GM12878 (cell line): ENCODE results near the gene OPCML. TPM values are rescaled to one million over a fixed set of nuclear protein-coding genes. Genes with fewer than 3 reads are reported as not detected.

Source experiments
- ATAC-seq: fragments of 200-7000 bp; cut with Tn5 transposase; 3 replicates; pipeline ENCODE4 v1.9.1; 2020; ENCODE audit warnings: mild to moderate bottlenecking, moderate library complexity
- BruUV-seq: library from RNA; stranded (reverse); fragments of 400-500 nt; replicated peaks from 2 replicates; lab custom pipeline; 2021; lab: Mats Ljungman, UMichigan
- CTCF ChIA-PET: fragments of 300-600 bp; sonication (Branson Sonifier 250); formaldehyde crosslinking; extraction: SDS; loops from one replicate; lab custom pipeline; 2021; ENCODE audit warnings: inconsistent platforms; lab: Yijun Ruan, JAX
- POLR2A ChIA-PET: fragments of 350-600 bp; formaldehyde crosslinking; extraction: SDS; loops from one replicate; lab custom pipeline; 2021; ENCODE audit warnings: inconsistent platforms; lab: Charles Lee
- RAD21 ChIA-PET: fragments of 300-600 bp; sonication (Branson Sonifier 250); formaldehyde crosslinking; loops from one replicate; lab custom pipeline; 2023; ENCODE audit warnings: antibody characterized with exemption; ENCODE audit not compliant: unreplicated experiment; lab: Charles Lee
- SMC1A ChIA-PET: fragments of 300-600 bp; sonication (Branson Sonifier 250); formaldehyde crosslinking; loops from one replicate; lab custom pipeline; 2023; ENCODE audit not compliant: unreplicated experiment, uncharacterized antibody; lab: Charles Lee
- DNase-seq: peaks from one replicate; pipeline ENCODE4 v3.0.0-alpha.2; 2011; ENCODE audit warnings: low read depth, low spot score
- FAIRE-seq: peaks from 3 replicates; lab custom pipeline; 2011; peaks lifted over from hg19 to GRCh38; lab: Jason Lieb, UNC
- H2AFZ ChIP-seq: 2 replicates; pipeline ENCODE4 v1.6.0; 2011; ENCODE audit warnings: low read depth, low read length, control low read depth; ENCODE audit not compliant: control insufficient read depth
- H3K27ac ChIP-seq: 2 replicates; pipeline ENCODE4 v1.5.1; 2011; ENCODE audit warnings: control low read depth; ENCODE audit not compliant: control insufficient read depth, insufficient read depth
- H3K27me3 ChIP-seq, 2 experiments: replicated peaks in 1 of 2; 2 replicates each; pipeline versions ENCODE4 v1.6.0 to v1.6.1; 2011; ENCODE audit warnings: low read length in 1 of 2; ENCODE audit not compliant: control insufficient read depth in 2 of 2, insufficient read depth in 2 of 2
- H3K36me3 ChIP-seq, 2 experiments: 2 replicates each; pipeline ENCODE4 v1.5.1; 2011; ENCODE audit warnings: low read length in 1 of 2; ENCODE audit not compliant: control insufficient read depth in 2 of 2, insufficient read depth in 2 of 2
- H3K4me1 ChIP-seq: 2 replicates; pipeline ENCODE4 v1.6.1; 2011; ENCODE audit warnings: mild to moderate bottlenecking, low read length, moderate library complexity, mixed read lengths; ENCODE audit not compliant: control insufficient read depth, insufficient read depth
- H3K4me2 ChIP-seq: 2 replicates; pipeline ENCODE4 v1.6.0; 2011; ENCODE audit warnings: control low read depth; ENCODE audit not compliant: control insufficient read depth, insufficient read depth
- H3K4me3 ChIP-seq: fragments of 200-600 bp; sonication (generic); 2 replicates; pipeline ENCODE4 v1.5.1; 2016
- H3K79me2 ChIP-seq: 2 replicates; pipeline ENCODE4 v1.6.0; 2011; ENCODE audit warnings: low read length; ENCODE audit not compliant: control insufficient read depth, insufficient read depth
- H3K9ac ChIP-seq: 2 replicates; pipeline ENCODE4 v1.8.0; 2011; ENCODE audit warnings: low read length, control low read depth, mixed read lengths; ENCODE audit not compliant: control insufficient read depth, insufficient read depth
- H3K9me3 ChIP-seq: replicated peaks from 3 replicates; pipeline ENCODE4 v1.5.1; 2011; ENCODE audit warnings: mild to moderate bottlenecking, low read length; ENCODE audit not compliant: control insufficient read depth, insufficient read depth
- H4K20me1 ChIP-seq: 2 replicates; pipeline ENCODE4 v1.6.0; 2011; ENCODE audit not compliant: control insufficient read depth, insufficient read depth
- BACH1 ChIP-seq: fragments of 450-650 bp; IDR thresholded peaks from 2 replicates; pipeline ENCODE4 v1.6.1; 2017; ENCODE audit warnings: mild to moderate bottlenecking, borderline replicate concordance
- CHD2 ChIP-seq: IDR thresholded peaks from 2 replicates; pipeline ENCODE4 v1.6.1; 2011; ENCODE audit warnings: low read depth, low read length, improper control_type of control experiment, borderline replicate concordance
- FOXK2 ChIP-seq: fragments of 450-650 bp; IDR thresholded peaks from 2 replicates; pipeline ENCODE4 v1.6.1; 2017; ENCODE audit warnings: mild to moderate bottlenecking, moderate library complexity
- IKZF1 ChIP-seq: fragments of 450-650 bp; conservative IDR thresholded peaks from 2 replicates; pipeline ENCODE4 v1.6.1; 2017; ENCODE audit warnings: antibody characterized with exemption, mild to moderate bottlenecking
- KAT2A ChIP-seq: conservative IDR thresholded peaks from 2 replicates; pipeline ENCODE4 v1.6.1; 2011; ENCODE audit warnings: low read depth, low read length; ENCODE audit not compliant: control insufficient read depth
- MTA2 ChIP-seq: fragments of 450-650 bp; IDR thresholded peaks from 2 replicates; pipeline ENCODE4 v1.6.1; 2016; ENCODE audit warnings: low read depth, mild to moderate bottlenecking, moderate library complexity
- MYB ChIP-seq: fragments of 150-350 bp; IDR thresholded peaks from 2 replicates; pipeline ENCODE4 v1.6.1; 2014; ENCODE audit warnings: mild to moderate bottlenecking, low read depth, low read length, borderline replicate concordance
- NRF1 ChIP-seq: conservative IDR thresholded peaks from 2 replicates; pipeline ENCODE4 v1.6.1; 2011; ENCODE audit warnings: mild to moderate bottlenecking, low read depth, low read length, improper control_type of control experiment
- RAD51 ChIP-seq: fragments of 450-650 bp; IDR thresholded peaks from 2 replicates; pipeline ENCODE4 v1.6.1; 2016; ENCODE audit warnings: moderate library complexity, mild to moderate bottlenecking, inconsistent platforms
- SMAD1 ChIP-seq: fragments of 450-650 bp; IDR thresholded peaks from 2 replicates; pipeline ENCODE4 v1.6.1; 2018; ENCODE audit warnings: mild to moderate bottlenecking, low read depth; ENCODE audit not compliant: partially characterized antibody
- SMAD5 ChIP-seq: IDR thresholded peaks from 2 replicates; pipeline ENCODE4 v1.6.1; 2016; ENCODE audit warnings: antibody characterized with exemption, low read depth
- SMARCA5 ChIP-seq: fragments of 450-650 bp; IDR thresholded peaks from 2 replicates; pipeline ENCODE4 v1.6.1; 2017; ENCODE audit warnings: mild to moderate bottlenecking
- SMC3 ChIP-seq: IDR thresholded peaks from 2 replicates; pipeline ENCODE4 v1.6.1; 2011; ENCODE audit warnings: low read length, improper control_type of control experiment, borderline replicate concordance
- SREBF2 ChIP-seq: IDR thresholded peaks from 2 replicates; pipeline ENCODE4 v1.6.1; 2012; ENCODE audit warnings: mild to moderate bottlenecking, low read length
- SUZ12 ChIP-seq: fragments of 200-600 bp; sonication (generic); IDR thresholded peaks from one replicate; pipeline ENCODE4 v1.6.1; 2018; ENCODE audit warnings: antibody characterized with exemption, mild to moderate bottlenecking; ENCODE audit not compliant: unreplicated experiment
- TBL1XR1 ChIP-seq: IDR thresholded peaks from 2 replicates; pipeline ENCODE4 v1.6.1; 2012; ENCODE audit warnings: low read depth, low read length, improper control_type of control experiment
- WGBS: methylation state at CpG from one replicate; pipeline ENCODE4 v1.1.6; 2016; ENCODE audit warnings: low lambda C conversion rate; ENCODE audit not compliant: insufficient replicate concordance, insufficient coverage; ENCODE audit errors: missing lambda C conversion rate; 5-methylcytosine and 5-hydroxymethylcytosine counted together
- in situ Hi-C: fragments of 300-500 bp; cut with MboI; formaldehyde crosslinking; loops from 9 replicates; pipeline ENCODE4 v1.14.3; 2018; ENCODE audit warnings: mixed read lengths
- intact Hi-C: fragments of 100-400 bp; cut with micrococcal nuclease; formaldehyde crosslinking; loops from one replicate; pipeline ENCODE4 v1.14.2; 2022; ENCODE audit not compliant: unreplicated experiment
- polyA plus RNA-seq, 11 experiments: library from polyadenylated mRNA; depleted of rRNA in 4 of 11; unstranded in 6 of 11; stranded (reverse) in 5 of 11; fragments of >200 nt; fragmentation: Nextera tagmentation in 4 of 11; fragmentation: Illumina TruSeq in 1 of 11; extraction: Ambion mirVana in 4 of 11; extraction: Trizol in 1 of 11; gene quantifications; 1 replicate in 1 of 11; 2 replicates in 10 of 11; pipeline versions ENCODE4 v1.2.1 to v1.2.3, GENCODE V29; 2011 to 2016; ENCODE audit warnings: inconsistent platforms in 2 of 11, missing spikeins in 2 of 11, low read depth in 1 of 11
- total RNA-seq, 4 experiments: library from RNA; depleted of rRNA in 3 of 4; stranded (reverse); fragments of >200 nt in 3 of 4; fragmentation: Illumina TruSeq in 1 of 4; extraction: Trizol in 1 of 4; gene quantifications; 2 replicates each; pipeline versions ENCODE4 v1.2.1 to v1.2.3, GENCODE V29; 2013 to 2021
- TF ChIP-seq, protein P1 (sequence below): IDR thresholded peaks from 2 replicates; pipeline ENCODE4 v1.6.1; 2011; ENCODE audit warnings: low read depth, mild to moderate bottlenecking, low read length, moderate library complexity, borderline replicate concordance; ENCODE audit errors: extremely low read depth
- TF ChIP-seq, protein P2 (sequence below): IDR thresholded peaks from 2 replicates; pipeline ENCODE4 v1.6.1; 2012; ENCODE audit warnings: low read depth, low read length, improper control_type of control experiment
- TF ChIP-seq, protein P3 (sequence below): IDR thresholded peaks from 2 replicates; pipeline ENCODE4 v1.6.1; 2012; ENCODE audit warnings: improper control_type of control experiment, low read depth, low read length; ENCODE audit not compliant: insufficient replicate concordance

The OPCML gene
- total and polyA plus RNA-seq, 10 of the 15 experiments (the other 5 are each of a cell fraction or from before 2014, with no cell fraction given), result 0.84 TPM; not detected in 9

DNA sequence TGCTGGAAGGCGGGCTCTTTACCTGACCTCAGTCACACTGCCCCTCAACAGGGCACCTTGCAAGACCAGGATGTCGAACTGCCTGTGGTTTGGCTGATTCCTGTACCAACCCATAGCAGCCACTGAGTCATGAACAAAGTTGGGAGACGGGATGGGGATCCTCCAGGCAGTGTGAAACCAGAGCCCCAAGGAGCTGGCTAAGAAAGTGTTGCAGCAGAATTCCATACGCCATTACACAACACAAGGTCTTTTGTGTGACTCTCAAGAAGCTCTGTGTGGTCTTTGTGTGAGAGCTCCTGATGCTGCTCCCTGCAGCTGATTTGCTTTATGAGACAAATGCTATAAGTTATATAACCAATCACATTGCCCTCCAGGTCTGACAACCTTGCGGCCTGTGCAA lies 617.7 kb downstream of the OPCML start:
- no peak overlapping the region for H2AFZ ChIP-seq
- ChIA-PET POLR2A (no interaction called here), RAD21 (no interaction called here), CTCF (no interaction called here), SMC1A (no interaction called here)
- no peak overlapping the region for H3K9ac ChIP-seq
- no TSS peak for BruUV-seq
- no peak for DNase-seq
- H4K20me1 ChIP-seq, result no peaks in the 10 kb centered on the region
- ATAC-seq, result no peak
- in situ Hi-C loops (no loop called here), intact Hi-C loops (no loop called here)
- no peak for FAIRE-seq
- H3K36me3 ChIP-seq, result no peaks in the 10 kb centered on the region
- H3K9me3 ChIP-seq, result no peaks in the 10 kb centered on the region
- H3K4me2 ChIP-seq, result no peak overlapping the region
- H3K79me2 ChIP-seq, result no peaks in the 10 kb centered on the region
- H3K4me1 ChIP-seq, result no peaks in the 10 kb centered on the region
- H3K27ac ChIP-seq, result no peak overlapping the region
- 41% methylated on average over 5 of the region's 5 CpGs for WGBS
- no peak overlapping the region for H3K4me3 ChIP-seq
- TF ChIP-seq MTA2 (no peak), CHD2 (no peak), SUZ12 (no peak), SREBF2 (no peak), MYB (no peak), SMAD5 (no peak), KAT2A (no peak), BACH1 (no peak), RAD51 (no peak), NRF1 (no peak), IKZF1 (no peak), TBL1XR1 (no peak), FOXK2 (no peak), SMC3 (no peak), SMARCA5 (no peak), SMAD1 (no peak)
- TF ChIP-seq, protein P1, sequence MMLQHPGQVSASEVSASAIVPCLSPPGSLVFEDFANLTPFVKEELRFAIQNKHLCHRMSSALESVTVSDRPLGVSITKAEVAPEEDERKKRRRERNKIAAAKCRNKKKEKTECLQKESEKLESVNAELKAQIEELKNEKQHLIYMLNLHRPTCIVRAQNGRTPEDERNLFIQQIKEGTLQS, result no peak
- TF ChIP-seq, protein P2, sequence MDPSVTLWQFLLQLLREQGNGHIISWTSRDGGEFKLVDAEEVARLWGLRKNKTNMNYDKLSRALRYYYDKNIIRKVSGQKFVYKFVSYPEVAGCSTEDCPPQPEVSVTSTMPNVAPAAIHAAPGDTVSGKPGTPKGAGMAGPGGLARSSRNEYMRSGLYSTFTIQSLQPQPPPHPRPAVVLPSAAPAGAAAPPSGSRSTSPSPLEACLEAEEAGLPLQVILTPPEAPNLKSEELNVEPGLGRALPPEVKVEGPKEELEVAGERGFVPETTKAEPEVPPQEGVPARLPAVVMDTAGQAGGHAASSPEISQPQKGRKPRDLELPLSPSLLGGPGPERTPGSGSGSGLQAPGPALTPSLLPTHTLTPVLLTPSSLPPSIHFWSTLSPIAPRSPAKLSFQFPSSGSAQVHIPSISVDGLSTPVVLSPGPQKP, result no peak
- TF ChIP-seq, protein P3, sequence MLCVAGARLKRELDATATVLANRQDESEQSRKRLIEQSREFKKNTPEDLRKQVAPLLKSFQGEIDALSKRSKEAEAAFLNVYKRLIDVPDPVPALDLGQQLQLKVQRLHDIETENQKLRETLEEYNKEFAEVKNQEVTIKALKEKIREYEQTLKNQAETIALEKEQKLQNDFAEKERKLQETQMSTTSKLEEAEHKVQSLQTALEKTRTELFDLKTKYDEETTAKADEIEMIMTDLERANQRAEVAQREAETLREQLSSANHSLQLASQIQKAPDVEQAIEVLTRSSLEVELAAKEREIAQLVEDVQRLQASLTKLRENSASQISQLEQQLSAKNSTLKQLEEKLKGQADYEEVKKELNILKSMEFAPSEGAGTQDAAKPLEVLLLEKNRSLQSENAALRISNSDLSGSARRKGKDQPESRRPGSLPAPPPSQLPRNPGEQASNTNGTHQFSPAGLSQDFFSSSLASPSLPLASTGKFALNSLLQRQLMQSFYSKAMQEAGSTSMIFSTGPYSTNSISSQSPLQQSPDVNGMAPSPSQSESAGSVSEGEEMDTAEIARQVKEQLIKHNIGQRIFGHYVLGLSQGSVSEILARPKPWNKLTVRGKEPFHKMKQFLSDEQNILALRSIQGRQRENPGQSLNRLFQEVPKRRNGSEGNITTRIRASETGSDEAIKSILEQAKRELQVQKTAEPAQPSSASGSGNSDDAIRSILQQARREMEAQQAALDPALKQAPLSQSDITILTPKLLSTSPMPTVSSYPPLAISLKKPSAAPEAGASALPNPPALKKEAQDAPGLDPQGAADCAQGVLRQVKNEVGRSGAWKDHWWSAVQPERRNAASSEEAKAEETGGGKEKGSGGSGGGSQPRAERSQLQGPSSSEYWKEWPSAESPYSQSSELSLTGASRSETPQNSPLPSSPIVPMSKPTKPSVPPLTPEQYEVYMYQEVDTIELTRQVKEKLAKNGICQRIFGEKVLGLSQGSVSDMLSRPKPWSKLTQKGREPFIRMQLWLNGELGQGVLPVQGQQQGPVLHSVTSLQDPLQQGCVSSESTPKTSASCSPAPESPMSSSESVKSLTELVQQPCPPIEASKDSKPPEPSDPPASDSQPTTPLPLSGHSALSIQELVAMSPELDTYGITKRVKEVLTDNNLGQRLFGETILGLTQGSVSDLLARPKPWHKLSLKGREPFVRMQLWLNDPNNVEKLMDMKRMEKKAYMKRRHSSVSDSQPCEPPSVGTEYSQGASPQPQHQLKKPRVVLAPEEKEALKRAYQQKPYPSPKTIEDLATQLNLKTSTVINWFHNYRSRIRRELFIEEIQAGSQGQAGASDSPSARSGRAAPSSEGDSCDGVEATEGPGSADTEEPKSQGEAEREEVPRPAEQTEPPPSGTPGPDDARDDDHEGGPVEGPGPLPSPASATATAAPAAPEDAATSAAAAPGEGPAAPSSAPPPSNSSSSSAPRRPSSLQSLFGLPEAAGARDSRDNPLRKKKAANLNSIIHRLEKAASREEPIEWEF, result no peak
- no peaks in the 10 kb centered on the region for H3K27me3 ChIP-seq
